Measurements from ENCODE around the gene MYCBPAP.

The MYCBPAP gene

GRCh38 chr17:50558581-50558940 is 50.3 kb downstream of the MYCBPAP start:
- H3K9ac ChIP-seq (ENCODE audit: low read length in 2 of 2), result no peak overlapping the region
- H3K27me3 ChIP-seq (ENCODE audit: control insufficient read depth in 1 of 2, insufficient read depth in 2 of 2, low read length in 2 of 2), result peaks cover 35 to 46% of the 10 kb centered on the region in 2 donors
- H3K4me3 ChIP-seq (ENCODE audit: low read length in 2 of 2), result peak overlapping the region in 1 of 2 donors; percentile 69
- no peak overlapping the region for H3K27ac ChIP-seq (ENCODE audit: low read length)
- H3K9me3 ChIP-seq (ENCODE audit: control insufficient read depth in 2 of 2, low read length in 2 of 2), result no peaks in the 10 kb centered on the region
- H3K4me1 ChIP-seq (ENCODE audit: control insufficient read depth, insufficient read depth, low read length), result peaks cover 28% of the 10 kb centered on the region
- H3K36me3 ChIP-seq (ENCODE audit: control insufficient read depth in 2 of 2, insufficient read depth in 2 of 2, low read length in 2 of 2), result peaks cover 5 to 10% of the 10 kb centered on the region in 2 donors

- peaks cover 5 to 10% of the 10 kb centered on the region in 2 donors for H3K36me3 ChIP-seq (ENCODE audit: control insufficient read depth in 2 of 2, insufficient read depth in 2 of 2, low read length in 2 of 2)
- H3K27me3 ChIP-seq (ENCODE audit: control insufficient read depth in 1 of 2, insufficient read depth in 2 of 2, low read length in 2 of 2), result peaks cover 39 to 48% of the 10 kb centered on the region in 2 donors
- no peak overlapping the region for H3K9ac ChIP-seq (ENCODE audit: low read length in 2 of 2)
- no peak overlapping the region for H3K27ac ChIP-seq (ENCODE audit: low read length)
- H3K4me3 ChIP-seq (ENCODE audit: low read length in 2 of 2), result peak overlapping the region; percentile 69 to 72
- peaks cover 28% of the 10 kb centered on the region for H3K4me1 ChIP-seq (ENCODE audit: control insufficient read depth, insufficient read depth, low read length)
- H3K9me3 ChIP-seq (ENCODE audit: control insufficient read depth in 2 of 2, low read length in 2 of 2), result no peaks in the 10 kb centered on the region
These were observed 50.8 kb downstream of the MYCBPAP start for GRCh38 chr17:50558941-50559614.

- no peak overlapping the region for H3K27ac ChIP-seq (ENCODE audit: low read length)
- H3K9me3 ChIP-seq (ENCODE audit: control insufficient read depth in 2 of 2, low read length in 2 of 2), result no peaks in the 10 kb centered on the region
- peaks cover 5 to 10% of the 10 kb centered on the region in 2 donors for H3K36me3 ChIP-seq (ENCODE audit: control insufficient read depth in 2 of 2, insufficient read depth in 2 of 2, low read length in 2 of 2)
- peaks cover 40 to 53% of the 10 kb centered on the region in 2 donors for H3K27me3 ChIP-seq (ENCODE audit: control insufficient read depth in 1 of 2, insufficient read depth in 2 of 2, low read length in 2 of 2)
- no peak overlapping the region for H3K9ac ChIP-seq (ENCODE audit: low read length in 2 of 2)
- peak overlapping the region; percentile 69 to 72 for H3K4me3 ChIP-seq (ENCODE audit: low read length in 2 of 2)
- H3K4me1 ChIP-seq (ENCODE audit: control insufficient read depth, insufficient read depth, low read length), result peaks cover 32% of the 10 kb centered on the region
These were observed 51.5 kb downstream of the MYCBPAP start for GRCh38 chr17:50559674-50560184.

DNA sequence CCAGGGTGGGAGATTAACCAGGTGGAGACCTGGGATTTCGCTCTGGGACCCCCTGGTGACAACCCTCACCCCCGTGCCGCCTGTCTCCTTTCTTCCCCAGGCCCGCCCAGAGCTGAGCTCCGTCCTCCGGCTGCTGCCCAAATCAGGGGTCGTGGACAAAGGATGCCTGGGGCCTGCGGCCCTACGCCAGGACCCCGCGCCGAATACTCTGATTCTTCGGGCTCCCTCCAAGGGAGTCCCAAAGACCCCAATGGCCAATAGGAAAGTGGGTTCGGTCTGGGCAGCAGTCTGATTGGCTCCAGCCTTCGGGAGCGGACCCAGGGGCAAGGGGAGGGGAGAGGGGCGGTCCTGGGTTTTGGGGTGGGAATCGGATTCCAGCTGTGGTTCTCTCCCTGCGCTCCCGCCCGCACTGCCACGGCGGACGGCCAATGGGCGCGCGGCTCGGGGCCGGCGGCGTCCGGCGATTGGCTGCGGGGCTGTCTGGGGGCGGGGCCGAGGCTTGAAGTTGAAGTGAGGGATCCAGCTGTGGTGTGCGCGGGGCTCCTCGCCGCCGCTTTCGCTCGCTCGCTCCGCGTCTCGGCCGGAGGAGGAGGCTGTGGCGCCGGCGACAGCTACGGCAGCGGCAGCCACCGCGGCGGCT is 52.1 kb downstream of the MYCBPAP start, which contains the start of gene CACNA1G:
Gene CACNA1G, plus strand, starts transcription at position 531 of the 640 bp plus-strand sequence. CDS start 745 bp downstream, outside the sequence.
- Histone ChIP-seq H3K9ac (ENCODE audit: low read length in 2 of 2) (no peak within 1 kb of the TSS), H3K27me3 (ENCODE audit: control insufficient read depth in 1 of 2, insufficient read depth in 2 of 2, low read length in 2 of 2) (peaks cover 40 to 55% of the 10 kb centered on the region in 2 donors), H3K36me3 (ENCODE audit: control insufficient read depth in 2 of 2, insufficient read depth in 2 of 2, low read length in 2 of 2) (peaks cover 2 to 8% of the 10 kb centered on the region in 2 donors), H3K4me3 (ENCODE audit: low read length in 2 of 2) (peak within 1 kb of the TSS; percentile 69 to 72), H3K4me1 (ENCODE audit: control insufficient read depth, insufficient read depth, low read length) (peaks cover 35% of the 10 kb centered on the region), H3K9me3 (ENCODE audit: control insufficient read depth in 2 of 2, low read length in 2 of 2) (no peaks in the 10 kb centered on the region), H3K27ac (ENCODE audit: low read length) (no peak within 1 kb of the TSS)

GRCh38 chr17:50560931-50561745 is 52.9 kb downstream of the MYCBPAP start:
- Histone ChIP-seq H3K9ac (ENCODE audit: low read length in 2 of 2) (no peak overlapping the region), H3K27ac (ENCODE audit: low read length) (no peak overlapping the region), H3K27me3 (ENCODE audit: control insufficient read depth in 1 of 2, insufficient read depth in 2 of 2, low read length in 2 of 2) (peaks cover 46 to 59% of the 10 kb centered on the region in 2 donors), H3K36me3 (ENCODE audit: control insufficient read depth in 2 of 2, insufficient read depth in 2 of 2, low read length in 2 of 2) (peaks cover 0 to under 1% of the 10 kb centered on the region in 2 donors), H3K4me1 (ENCODE audit: control insufficient read depth, insufficient read depth, low read length) (peaks cover 39% of the 10 kb centered on the region), H3K9me3 (ENCODE audit: control insufficient read depth in 2 of 2, low read length in 2 of 2) (no peaks in the 10 kb centered on the region), H3K4me3 (ENCODE audit: low read length in 2 of 2) (peak overlapping the region; percentile 19 to 69)

GRCh38 chr17:50561746-50562141 is 53.5 kb downstream of the MYCBPAP start:
- Histone ChIP-seq H3K36me3 (ENCODE audit: control insufficient read depth in 2 of 2, insufficient read depth in 2 of 2, low read length in 2 of 2) (no peaks in the 10 kb centered on the region), H3K4me3 (ENCODE audit: low read length in 2 of 2) (no peak overlapping the region), H3K9me3 (ENCODE audit: control insufficient read depth in 2 of 2, low read length in 2 of 2) (no peaks in the 10 kb centered on the region), H3K27me3 (ENCODE audit: control insufficient read depth in 1 of 2, insufficient read depth in 2 of 2, low read length in 2 of 2) (peaks cover 50 to 65% of the 10 kb centered on the region in 2 donors), H3K9ac (ENCODE audit: low read length in 2 of 2) (no peak overlapping the region), H3K27ac (ENCODE audit: low read length) (no peak overlapping the region), H3K4me1 (ENCODE audit: control insufficient read depth, insufficient read depth, low read length) (peaks cover 37% of the 10 kb centered on the region)

DNA sequence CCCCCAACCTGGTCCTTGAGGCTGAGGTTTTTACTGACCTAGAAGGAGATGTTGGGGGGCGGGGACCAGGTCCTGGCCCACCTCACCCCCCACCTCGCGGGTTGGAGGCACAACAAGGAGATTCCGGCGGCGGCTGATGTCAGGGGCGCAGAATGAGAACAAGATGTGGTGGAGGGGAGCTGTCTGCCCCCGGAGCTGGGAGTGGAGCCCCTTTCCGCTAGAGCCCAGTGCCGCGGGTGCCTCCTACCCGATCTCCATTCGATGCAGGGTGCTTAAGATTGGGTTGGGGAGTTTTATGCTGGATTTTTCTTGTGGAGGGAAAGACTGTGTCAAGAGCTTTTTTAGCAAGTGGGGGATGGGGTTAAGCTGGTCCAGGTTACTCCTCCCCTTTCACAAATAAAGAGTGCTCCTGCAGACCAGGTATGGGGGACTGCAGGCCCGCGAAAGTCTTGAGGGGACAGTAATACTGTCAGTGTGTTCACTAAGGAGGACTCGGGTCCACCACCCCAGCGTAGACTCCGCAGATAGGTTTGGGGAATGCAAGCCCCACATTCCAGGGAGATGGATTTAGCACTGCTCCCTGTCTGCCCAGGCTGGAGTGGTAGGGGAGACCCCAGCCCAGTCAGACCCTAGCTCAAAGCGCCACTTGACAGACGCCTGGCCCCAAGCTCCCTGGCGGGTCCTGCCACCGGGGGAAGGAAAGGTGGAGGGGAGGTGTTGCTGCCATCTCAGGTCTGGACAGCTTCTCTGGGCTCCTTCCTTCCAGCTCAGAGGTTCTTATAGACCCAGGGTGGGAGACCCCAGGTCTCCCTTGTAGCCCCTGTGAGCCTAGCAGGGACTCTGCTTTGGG is 54.2 kb downstream of the MYCBPAP start:
- peaks cover 49 to 69% of the 10 kb centered on the region in 2 donors for H3K27me3 ChIP-seq (ENCODE audit: control insufficient read depth in 1 of 2, insufficient read depth in 2 of 2, low read length in 2 of 2)
- no peak overlapping the region for H3K9ac ChIP-seq (ENCODE audit: low read length in 2 of 2)
- peaks cover 35% of the 10 kb centered on the region for H3K4me1 ChIP-seq (ENCODE audit: control insufficient read depth, insufficient read depth, low read length)
- no peaks in the 10 kb centered on the region for H3K9me3 ChIP-seq (ENCODE audit: control insufficient read depth in 2 of 2, low read length in 2 of 2)
- no peak overlapping the region for H3K27ac ChIP-seq (ENCODE audit: low read length)
- H3K4me3 ChIP-seq (ENCODE audit: low read length in 2 of 2), result no peak overlapping the region
- H3K36me3 ChIP-seq (ENCODE audit: control insufficient read depth in 2 of 2, insufficient read depth in 2 of 2, low read length in 2 of 2), result no peaks in the 10 kb centered on the region

GRCh38 chr17:50563092-50563511 is 54.9 kb downstream of the MYCBPAP start:
- Histone ChIP-seq H3K9ac (ENCODE audit: low read length in 2 of 2) (no peak overlapping the region), H3K4me3 (ENCODE audit: low read length in 2 of 2) (no peak overlapping the region), H3K9me3 (ENCODE audit: control insufficient read depth in 2 of 2, low read length in 2 of 2) (no peaks in the 10 kb centered on the region), H3K27ac (ENCODE audit: low read length) (no peak overlapping the region), H3K4me1 (ENCODE audit: control insufficient read depth, insufficient read depth, low read length) (peaks cover 35% of the 10 kb centered on the region), H3K36me3 (ENCODE audit: control insufficient read depth in 2 of 2, insufficient read depth in 2 of 2, low read length in 2 of 2) (no peaks in the 10 kb centered on the region), H3K27me3 (ENCODE audit: control insufficient read depth in 1 of 2, insufficient read depth in 2 of 2, low read length in 2 of 2) (peaks cover 49 to 73% of the 10 kb centered on the region in 2 donors)

- no peaks in the 10 kb centered on the region for H3K9me3 ChIP-seq (ENCODE audit: control insufficient read depth in 2 of 2, low read length in 2 of 2)
- peaks cover 23% of the 10 kb centered on the region for H3K4me1 ChIP-seq (ENCODE audit: control insufficient read depth, insufficient read depth, low read length)
- no peaks in the 10 kb centered on the region for H3K36me3 ChIP-seq (ENCODE audit: control insufficient read depth in 2 of 2, insufficient read depth in 2 of 2, low read length in 2 of 2)
- H3K27ac ChIP-seq (ENCODE audit: low read length), result no peak overlapping the region
- H3K9ac ChIP-seq (ENCODE audit: low read length in 2 of 2), result no peak overlapping the region
- peaks cover 39 to 59% of the 10 kb centered on the region in 2 donors for H3K27me3 ChIP-seq (ENCODE audit: control insufficient read depth in 1 of 2, insufficient read depth in 2 of 2, low read length in 2 of 2)
- H3K4me3 ChIP-seq (ENCODE audit: low read length in 2 of 2), result no peak overlapping the region
These were observed 56.7 kb downstream of the MYCBPAP start for GRCh38 chr17:50564916-50565315.

All from stomach smooth muscle (tissue), 2 donors.